LHCN-M2 (cell line): ENCODE results near the gene NME4. TPM values are rescaled to one million over a fixed set of nuclear protein-coding genes. Genes with fewer than 3 reads are reported as not detected.

ENCODE experiments used
- DNase-seq: peaks from one replicate; pipeline ENCODE4 v3.0.0-alpha.2; 2012; ENCODE audit warnings: low read depth
- total RNA-seq: library from RNA; depleted of rRNA; stranded (reverse); fragments of >200 nt; gene quantifications from 2 replicates; pipeline ENCODE4 v1.2.3, GENCODE V29; 2014

NME4 gene
- total RNA-seq, 1 experiment from 2014 or later, result 142 TPM

- no peak for DNase-seq
These were observed 33.8 kb upstream of the NME4 start for GRCh38 chr16:363110-363765.

GRCh38 chr16:363766-364490 lies 33.1 kb upstream of the NME4 start:
- DNase-seq, result no peak

GRCh38 chr16:364595-365491 lies 32.2 kb upstream of the NME4 start:
- DNase-seq, result no peak

GRCh38 chr16:366476-366875 lies 30.5 kb upstream of the NME4 start:
- DNase-seq, result no peak

- no peak for DNase-seq
These were observed 29.6 kb upstream of the NME4 start for GRCh38 chr16:367333-367903.

- no peak for DNase-seq
These were observed 28.4 kb upstream of the NME4 start for GRCh38 chr16:368388-369158.

GRCh38 chr16:369275-369865 lies 27.6 kb upstream of the NME4 start:
- DNase-seq, result no peak

- no peak for DNase-seq
These were observed 27.0 kb upstream of the NME4 start for GRCh38 chr16:369866-370436.

- DNase-seq, result peak; percentile 91
These were observed 26.6 kb upstream of the NME4 start, which contains the start of gene MRPL28 for GRCh38 chr16:370443-370842. Gene MRPL28 (minus strand): TSS chr16:370538. CDS start chr16:370218, 320 bp downstream.

GRCh38 chr16:370979-371514 lies 26.0 kb upstream of the NME4 start:
- no peak for DNase-seq

GRCh38 chr16:371515-372301 lies 25.3 kb upstream of the NME4 start:
- DNase-seq, result no peak

- DNase-seq, result no peak
These were observed 24.6 kb upstream of the NME4 start for GRCh38 chr16:372302-372983.

- DNase-seq, result no peak
These were observed 23.9 kb upstream of the NME4 start for GRCh38 chr16:373020-373598.

GRCh38 chr16:373848-374615 lies 23.0 kb upstream of the NME4 start:
- DNase-seq, result no peak

- DNase-seq, result no peak
These were observed 22.4 kb upstream of the NME4 start for GRCh38 chr16:374616-374926.

GRCh38 chr16:375212-375611 lies 21.8 kb upstream of the NME4 start:
- DNase-seq, result no peak

GRCh38 chr16:375927-376816 lies 20.8 kb upstream of the NME4 start:
- no peak for DNase-seq
